Hepatocyte (in vitro differentiated cells): ENCODE data around the gene RANBP1.

ENCODE experiments used
- CTCF ChIP-seq: fragments of 200-600 bp; sonication (generic); IDR thresholded peaks from 2 replicates; pipeline ENCODE4 v1.5.1; 2016; ENCODE audit warnings: antibody characterized with exemption, mild to moderate bottlenecking; ENCODE audit not compliant: poor library complexity
- EZH2 ChIP-seq: fragments of 200-600 bp; sonication (generic); IDR thresholded peaks from 2 replicates; pipeline ENCODE4 v1.6.1; 2016; ENCODE audit warnings: antibody characterized with exemption, mild to moderate bottlenecking, borderline replicate concordance

GRCh38 chr22:20149257-20150250, 33.6 kb downstream of the RANBP1 start:
- TF ChIP-seq CTCF: no peak
- no peak for TF ChIP-seq EZH2
